Kidney (tissue), 14 donors: ENCODE data around the gene OR2A2. TPM values are rescaled to one million over a fixed set of nuclear protein-coding genes. Genes with fewer than 3 reads are reported as not detected.
"Not testable (repeated sequence)": the region's sequence is repeated elsewhere in the genome, so short reads cannot be mapped to it uniquely, and the experiment has no call there.

Experiments
- DNase-seq, 5 donors: peaks; one replicate each; pipeline ENCODE4 v3.0.0-alpha.2; 2013 to 2020
- FAIRE-seq: peaks from 2 replicates; lab custom pipeline; 2012; peaks lifted over from hg19 to GRCh38; lab: Jason Lieb, UNC
- H3K27ac ChIP-seq, 2 donors: one replicate each; pipeline ENCODE4 v1.7.0; 2013; ENCODE audit warnings: low read depth in 2 of 2, low read length in 2 of 2, inconsistent platforms in 1 of 2
- H3K27me3 ChIP-seq: one replicate; pipeline ENCODE4 v1.7.1; 2013; ENCODE audit warnings: low read length, inconsistent platforms; ENCODE audit not compliant: control insufficient read depth, insufficient read depth
- H3K36me3 ChIP-seq, 3 donors: one replicate each; pipeline versions ENCODE4 v1.7.0 to v1.7.1; 2013; ENCODE audit warnings: low read length in 3 of 3, control low read depth in 1 of 3, inconsistent platforms in 1 of 3; ENCODE audit not compliant: insufficient read depth in 3 of 3, control insufficient read depth in 2 of 3
- H3K4me1 ChIP-seq, 3 donors: one replicate each; pipeline versions ENCODE4 v1.7.0 to v1.7.1; 2013; ENCODE audit warnings: low read length in 3 of 3, inconsistent platforms in 1 of 3, low read depth in 1 of 3; ENCODE audit not compliant: control insufficient read depth in 2 of 3, insufficient read depth in 2 of 3
- H3K4me3 ChIP-seq, 3 donors: one replicate each; pipeline versions ENCODE4 v1.7.0 to v1.8.1; 2013; ENCODE audit warnings: low read length in 3 of 3, control low read depth in 1 of 3, inconsistent platforms in 1 of 3
- H3K9ac ChIP-seq, 3 donors: one replicate each; pipeline versions ENCODE4 v1.7.0 to v1.7.1; 2013; ENCODE audit warnings: low read length in 3 of 3, control low read depth in 1 of 3, inconsistent platforms in 1 of 3
- H3K9me3 ChIP-seq, 3 donors: one replicate each; pipeline versions ENCODE4 v1.7.0 to v1.7.1; 2013; ENCODE audit warnings: low read length in 3 of 3, control low read depth in 1 of 3, inconsistent platforms in 1 of 3; ENCODE audit not compliant: control insufficient read depth in 2 of 3, insufficient read depth in 1 of 3
- CTCF ChIP-seq: IDR thresholded peaks from 3 replicates; pipeline ENCODE4 v1.5.1; 2012; ENCODE audit warnings: mild to moderate bottlenecking, moderate library complexity, borderline replicate concordance; ENCODE audit not compliant: insufficient read depth; ENCODE audit errors: extremely low read depth
- intact Hi-C: fragments of 100-400 bp; cut with DNase I; formaldehyde crosslinking; loops from one replicate; pipeline ENCODE4 v1.11.1; 2022
- polyA plus RNA-seq: library from polyadenylated mRNA; stranded (reverse); fragments of 350-450 nt; fragmentation: Illumina TruSeq; extraction: RNeasy Lipid Tissue Mini Kit (QIAGEN cat#74804); gene quantifications from one replicate; pipeline ENCODE4 v1.2.3, GENCODE V29; 2014; ENCODE audit warnings: low read depth, low replicate concordance; ENCODE audit not compliant: insufficient read depth
- total RNA-seq: library from RNA; stranded (reverse); fragmentation: NEBNext Ultra II Directional; extraction: Animal tissue kit (Norgen Biotek cat#: 25700); gene quantifications from one replicate; pipeline ENCODE4 v1.2.1, GENCODE V29; 2021
- donor health status: control.
- donor health status: control.
- donor health status: control.
- donor health status: control.
- donor health status: control.
- donor health status: DM: yes; HTN: yes; CAD: no.
- donor health status: Normal renal cell carcinoma (clear cell type).

OR2A2 gene
- total and polyA plus RNA-seq, 2 donors from 2014 or later = not detected

- no peaks in the 10 kb centered on the region for H3K4me1 ChIP-seq
- no peaks in the 10 kb centered on the region for H3K27me3 ChIP-seq
- H3K4me3 ChIP-seq = no peak overlapping the region
- TF ChIP-seq CTCF = no peak
- H3K27ac ChIP-seq = no peak overlapping the region
- no peaks in the 10 kb centered on the region for H3K36me3 ChIP-seq
- DNase-seq (no peak), FAIRE-seq (no peak)
- intact Hi-C loops = no loop called here
- H3K9me3 ChIP-seq = no peaks in the 10 kb centered on the region
- H3K9ac ChIP-seq = no peak overlapping the region
These were observed 9.0 kb downstream of the OR2A2 start for GRCh38 chr7:144118341-144118740.

DNA sequence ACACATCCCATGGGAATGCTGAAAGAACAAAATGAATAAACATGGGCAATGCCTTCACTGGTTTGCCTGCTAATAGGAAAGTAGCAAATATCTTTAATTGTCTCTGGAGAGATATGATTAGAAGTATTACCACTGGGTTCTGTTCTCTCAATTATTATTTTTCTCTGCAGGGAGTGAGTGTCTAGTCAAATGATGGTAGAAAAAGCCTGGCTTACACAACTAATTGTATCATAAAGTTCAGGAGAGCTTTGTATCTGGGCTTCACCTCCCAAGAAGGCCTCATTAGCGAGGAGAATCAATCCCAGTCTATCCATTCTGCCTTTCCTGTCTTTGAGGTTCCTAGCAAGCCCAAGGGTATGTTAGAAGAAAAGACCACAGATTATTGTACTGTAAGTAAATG lies 13.5 kb downstream of the OR2A2 start, which contains the start of gene OR2A14:
TSS of gene OR2A14 (plus strand) at position 301 of the 400 bp plus-strand sequence. CDS start 5,937 bp downstream, outside the sequence.
- Histone ChIP-seq H3K9ac (no peak within 1 kb of the TSS), H3K9me3 (no peaks in the 10 kb centered on the region), H3K27ac (no peak within 1 kb of the TSS), H3K36me3 (no peaks in the 10 kb centered on the region), H3K27me3 (no peaks in the 10 kb centered on the region), H3K4me1 (no peaks in the 10 kb centered on the region), H3K4me3 (no peak within 1 kb of the TSS)
- no peak for DNase-seq
- no peak for TF ChIP-seq CTCF
- intact Hi-C loops = no loop called here
- FAIRE-seq = no peak

GRCh38 chr7:144127714-144128334 lies 18.4 kb downstream of the OR2A2 start:
- no peak overlapping the region for H3K4me3 ChIP-seq
- H3K9me3 ChIP-seq = no peaks in the 10 kb centered on the region
- H3K27ac ChIP-seq = no peak overlapping the region
- no peaks in the 10 kb centered on the region for H3K36me3 ChIP-seq
- H3K27me3 ChIP-seq = no peaks in the 10 kb centered on the region
- FAIRE-seq (peak; percentile 67), DNase-seq (peak; percentile 78 to 92 (median 88))
- peak; percentile 84 for TF ChIP-seq CTCF
- no peaks in the 10 kb centered on the region for H3K4me1 ChIP-seq
- no peak overlapping the region for H3K9ac ChIP-seq
- intact Hi-C loops = no loop called here

GRCh38 chr7:144129601-144130000 lies 20.2 kb downstream of the OR2A2 start:
- H3K4me3 ChIP-seq, H3K9ac ChIP-seq, intact Hi-C loops, H3K27me3 ChIP-seq, H3K36me3 ChIP-seq, H3K27ac ChIP-seq, H3K4me1 ChIP-seq, FAIRE-seq, H3K9me3 ChIP-seq, DNase-seq: not testable (repeated sequence)
